Left cardiac atrium (tissue), 4 donors: ENCODE data around the gene COL5A1. TPM values are rescaled to one million over a fixed set of nuclear protein-coding genes. Genes with fewer than 3 reads are reported as not detected.

Experiments
- ATAC-seq, 2 donors: fragments of 200-7000 bp; cut with Tn5 transposase; one replicate each; pipeline ENCODE4 v1.9.1; 2020; ENCODE audit warnings: mild to moderate bottlenecking in 2 of 2, moderate library complexity in 2 of 2
- DNase-seq: peaks from one replicate; pipeline ENCODE4 v3.0.0-alpha.2; 2020
- intact Hi-C, 2 donors: fragments of 100-400 bp; cut with DNase I; formaldehyde crosslinking; loops; one replicate each; pipeline versions ENCODE4 v1.14.1 to v1.15.1; 2022 to 2023
- total RNA-seq, 2 donors: library from RNA; stranded (reverse); fragmentation: NEBNext Ultra II Directional; extraction: Animal tissue kit (Norgen Biotek cat#: 25700); gene quantifications; one replicate each; pipeline ENCODE4 v1.2.1, GENCODE V29; 2021
- donor health status: DM: no; HTN: yes; CAD: no.
- donor health status: DM: no; HTN: yes; CAD: no; lungs with severe emphysema.
- donor health status: DM: yes; HTN: yes; CAD: no.
- donor health status: Dilated cardiomyopathy.

The COL5A1 gene
- total RNA-seq, 2 donors from 2014 or later, result 29.8 to 35.2 TPM

GRCh38 chr9:134650431-134651190 lies 9.0 kb downstream of the COL5A1 start:
- ATAC-seq (no peak), DNase-seq (no peak)
- intact Hi-C loops, result no loop called here

- intact Hi-C loops, result no loop called here
- DNase-seq, result no peak
- no peak for ATAC-seq
Observed at GRCh38 chr9:134651226-134651905, 9.8 kb downstream of the COL5A1 start.

DNA sequence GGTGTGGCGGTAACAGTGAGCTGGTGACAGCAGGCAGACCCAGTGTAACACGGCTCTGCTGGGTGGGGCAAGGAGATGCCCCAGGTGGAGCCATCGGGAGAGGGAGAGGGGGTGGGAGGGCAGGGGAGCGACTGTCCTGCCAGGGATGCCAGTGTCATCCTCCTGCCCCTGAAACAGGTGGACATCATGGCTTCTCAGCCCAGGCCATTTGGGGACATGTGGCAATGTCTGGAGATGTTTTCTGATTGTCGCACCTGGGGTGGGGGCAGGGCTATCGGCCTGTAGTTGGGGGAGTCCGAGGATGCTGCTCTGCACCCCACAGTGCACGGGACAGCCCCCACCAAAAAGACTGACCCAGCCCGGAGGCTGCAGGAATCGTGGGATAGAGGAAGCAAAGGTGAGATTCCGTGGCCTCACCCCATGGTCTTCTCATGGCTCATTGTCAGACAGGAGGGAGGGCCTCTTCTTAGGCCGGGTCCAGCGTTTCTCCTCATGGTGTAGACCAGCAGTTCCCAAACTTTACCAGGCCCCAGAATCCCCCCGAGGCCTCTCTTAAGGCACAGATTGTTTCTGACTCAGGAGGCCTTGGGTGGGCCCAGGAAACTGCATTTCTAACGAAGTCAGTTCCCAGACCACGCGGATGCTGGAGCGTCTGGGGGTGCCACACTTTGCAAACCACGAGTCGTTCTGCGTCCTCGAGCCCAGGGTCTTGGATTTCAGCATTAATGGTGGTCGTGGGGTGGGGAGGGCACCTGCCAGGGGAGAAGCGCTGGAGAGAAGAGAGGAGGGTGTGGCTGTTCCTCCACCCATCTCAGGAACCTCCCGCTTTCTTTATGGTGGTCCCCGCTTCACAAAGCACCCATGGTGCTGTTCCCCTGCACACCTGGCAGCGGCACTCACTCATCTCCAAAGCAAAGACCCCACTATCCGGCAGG lies 11.0 kb downstream of the COL5A1 start:
- intact Hi-C loops, result no loop called here
- no peak for ATAC-seq
- no peak for DNase-seq

DNA sequence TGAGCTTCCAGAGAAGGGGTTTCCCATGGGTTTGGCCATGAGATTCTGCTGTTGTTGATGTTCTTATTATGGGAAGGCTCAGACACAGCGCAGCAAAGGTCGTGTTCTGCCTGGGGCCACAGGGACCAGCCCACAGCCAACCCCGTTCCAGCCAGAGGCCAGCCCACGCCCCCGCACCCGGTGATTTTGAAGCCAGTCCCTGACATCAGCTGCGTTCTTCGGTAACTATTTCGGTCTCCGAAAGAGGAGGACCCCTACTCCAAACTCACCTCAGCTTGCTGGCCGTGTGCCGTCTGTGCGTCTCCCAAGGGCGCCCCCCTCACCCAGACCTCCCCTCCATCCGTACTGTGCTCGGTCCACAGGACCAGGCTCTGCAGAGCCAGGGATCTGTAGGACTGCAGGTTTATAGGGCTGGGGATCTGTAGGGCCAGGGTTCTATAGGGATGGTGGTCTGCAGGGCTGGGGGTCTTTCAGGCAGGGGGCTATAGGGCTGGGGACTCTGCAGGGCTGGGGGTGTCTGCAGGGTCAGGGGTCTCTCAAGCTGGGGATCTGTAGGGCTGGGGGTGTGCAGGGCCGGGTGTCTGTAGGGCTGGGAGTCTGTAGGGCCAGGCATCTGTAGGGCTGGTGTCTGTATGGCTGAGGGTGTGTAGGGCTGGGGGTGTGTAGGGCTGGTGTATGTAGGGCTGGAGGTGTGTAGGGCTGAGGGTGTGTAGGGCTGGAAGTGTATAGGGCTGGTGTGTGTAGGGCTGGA lies 11.8 kb downstream of the COL5A1 start:
- intact Hi-C loops, result no loop called here
- peak in 1 of 2 donors; percentile 6 for ATAC-seq
- DNase-seq, result no peak

GRCh38 chr9:134655101-134655500 lies 13.5 kb downstream of the COL5A1 start:
- ATAC-seq, result no peak
- DNase-seq, result no peak
- intact Hi-C loops, result no loop called here

GRCh38 chr9:134655586-134656333 lies 14.2 kb downstream of the COL5A1 start:
- no peak for ATAC-seq
- intact Hi-C loops, result no loop called here
- no peak for DNase-seq

- intact Hi-C loops, result no loop called here
Observed at GRCh38 chr9:134656334-134657006, 14.9 kb downstream of the COL5A1 start.

DNA sequence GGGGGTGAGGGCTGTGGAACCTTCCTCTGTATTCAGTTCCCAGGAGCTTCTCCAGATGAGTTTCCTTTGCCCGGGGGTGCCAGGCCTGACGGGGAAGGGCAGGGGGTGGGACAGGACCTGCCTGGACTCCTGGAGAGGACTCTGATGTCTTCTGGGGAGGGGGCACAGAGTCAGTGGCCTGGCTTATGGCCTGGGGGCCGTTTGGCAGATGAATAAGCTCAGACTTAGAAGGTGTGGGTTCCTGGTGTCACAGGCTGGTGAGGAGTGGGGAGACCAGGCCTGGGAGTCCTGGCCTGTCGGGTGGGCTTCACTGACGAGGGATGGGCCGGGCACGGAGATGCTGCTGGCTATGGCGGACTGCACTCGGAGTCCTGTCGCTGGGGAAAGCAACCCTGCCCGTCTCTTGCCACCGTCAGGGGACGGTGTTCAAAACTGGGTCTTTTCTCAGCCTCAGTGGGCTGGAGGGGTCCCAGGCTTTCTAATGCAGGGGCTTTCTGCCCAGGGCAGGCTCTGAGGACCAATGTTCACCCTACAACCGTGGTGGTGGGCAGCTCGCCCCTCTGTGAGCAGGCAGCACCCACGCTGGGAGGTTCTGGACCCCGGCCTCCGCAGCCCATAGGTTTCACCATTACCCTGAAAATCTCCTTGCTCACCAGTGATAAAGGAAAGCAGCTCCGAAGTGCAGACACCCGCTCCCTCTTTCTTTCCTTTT lies 16.2 kb downstream of the COL5A1 start:
- no peak for DNase-seq
- no peak for ATAC-seq
- intact Hi-C loops, result no loop called here

More at GRCh38 chr9:134656334-134657006, 14.9 kb downstream of the COL5A1 start:
- ATAC-seq (no peak), DNase-seq (no peak)

DNA sequence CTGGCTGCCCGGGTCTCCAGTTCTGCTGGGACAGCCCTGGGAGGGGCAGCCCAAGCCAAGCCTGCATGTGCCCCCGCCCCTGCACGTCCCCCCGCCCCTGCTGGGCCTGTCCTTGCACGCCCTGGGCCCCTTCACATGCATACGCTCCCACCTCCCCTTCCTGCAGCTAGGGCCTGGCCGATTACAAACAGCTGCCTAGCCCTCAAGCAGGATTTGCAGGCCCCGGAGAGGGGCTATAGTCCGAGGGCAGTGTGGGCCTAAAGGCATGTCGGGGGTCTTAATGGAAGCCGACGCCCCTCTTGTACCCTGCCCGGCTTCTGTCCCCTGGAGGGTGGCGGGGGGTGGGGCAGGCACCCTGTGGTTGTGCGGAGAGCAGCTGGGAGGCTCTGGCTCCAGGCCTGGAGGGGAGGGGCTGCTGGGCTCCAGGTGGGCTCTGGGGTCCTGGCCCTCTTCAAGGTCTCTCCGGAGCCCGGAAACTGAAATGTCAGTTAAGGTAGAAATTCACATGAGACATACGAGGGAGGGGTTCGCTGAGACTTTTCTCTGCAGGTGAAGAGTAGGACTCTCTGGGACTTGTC lies 16.9 kb downstream of the COL5A1 start:
- ATAC-seq (no peak), DNase-seq (no peak)

GRCh38 chr9:134659688-134660131 lies 18.1 kb downstream of the COL5A1 start:
- no peak for ATAC-seq
- DNase-seq, result no peak
- intact Hi-C loops, result no loop called here

More for the DNA sequence above, 16.9 kb downstream of the COL5A1 start:
- intact Hi-C loops, result no loop called here

- no peak for DNase-seq
- intact Hi-C loops, result no loop called here
- no peak for ATAC-seq
Observed at GRCh38 chr9:134660407-134660806, 18.8 kb downstream of the COL5A1 start.

GRCh38 chr9:134661299-134661698 lies 19.7 kb downstream of the COL5A1 start:
- intact Hi-C loops, result no loop called here
- peak in 1 of 2 donors; percentile 8 for ATAC-seq
- DNase-seq, result no peak

DNA sequence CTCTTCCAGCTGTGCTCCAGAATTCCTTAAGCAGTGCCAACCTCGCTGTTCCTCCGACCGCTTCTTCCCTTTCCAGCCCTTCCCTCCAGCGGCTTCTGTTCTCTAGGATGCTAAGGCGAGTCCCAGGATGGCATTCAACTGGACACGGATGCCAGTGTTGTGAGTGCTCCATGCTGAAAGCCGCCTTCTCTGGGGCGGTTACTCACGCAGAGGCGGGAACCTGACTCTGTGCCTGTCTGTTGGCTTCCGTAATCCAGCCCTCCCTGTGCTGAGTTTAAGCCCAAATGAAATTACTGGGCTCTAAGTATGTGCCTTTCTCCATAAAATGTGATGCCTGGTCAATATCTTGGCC lies 20.2 kb downstream of the COL5A1 start:
- intact Hi-C loops, result no loop called here
- ATAC-seq (peak; percentile 70 to 82), DNase-seq (no peak)

DNA sequence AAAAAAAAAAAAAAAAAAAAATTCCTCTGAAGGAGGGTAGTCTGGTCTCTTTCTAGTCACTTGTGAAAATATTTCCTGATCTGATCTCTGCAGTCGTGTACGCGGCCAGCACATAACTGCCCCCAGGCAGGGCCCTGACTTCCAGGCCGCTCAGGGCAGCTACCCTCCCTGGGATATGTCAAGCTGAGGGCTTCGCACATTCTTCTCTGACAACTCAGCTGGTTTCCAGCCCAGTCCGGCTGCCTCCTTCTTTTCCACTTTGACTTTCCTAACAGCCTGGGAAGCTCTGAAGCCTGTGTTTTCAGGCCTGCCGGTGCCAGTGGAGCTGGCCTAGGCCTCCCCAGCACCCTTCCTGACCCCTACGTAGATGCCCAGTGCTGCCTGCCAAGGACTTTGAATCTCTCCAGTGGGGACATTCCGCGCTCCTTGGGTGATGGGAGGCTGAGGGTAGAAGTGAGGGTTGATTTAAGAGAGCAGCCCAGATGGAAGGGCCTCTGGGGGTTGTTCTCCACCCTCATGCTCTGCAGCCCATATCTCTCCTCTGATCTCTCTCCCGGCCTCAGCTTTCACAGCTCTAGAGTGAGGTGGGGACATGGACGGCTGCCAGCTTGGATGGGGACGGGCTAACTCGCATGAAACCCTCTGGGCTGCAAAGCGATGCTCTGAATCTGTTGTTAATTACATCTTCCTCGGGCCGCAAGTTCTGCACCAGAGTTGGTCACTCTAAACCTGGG lies 20.7 kb downstream of the COL5A1 start:
- intact Hi-C loops, result no loop called here

GRCh38 chr9:134663084-134663483 lies 21.5 kb downstream of the COL5A1 start:
- ATAC-seq, result no peak
- intact Hi-C loops, result no loop called here
- DNase-seq, result no peak

More for the DNA sequence above, 20.7 kb downstream of the COL5A1 start:
- peak; percentile 90 to 91 for ATAC-seq
- DNase-seq, result peak; percentile 66

DNA sequence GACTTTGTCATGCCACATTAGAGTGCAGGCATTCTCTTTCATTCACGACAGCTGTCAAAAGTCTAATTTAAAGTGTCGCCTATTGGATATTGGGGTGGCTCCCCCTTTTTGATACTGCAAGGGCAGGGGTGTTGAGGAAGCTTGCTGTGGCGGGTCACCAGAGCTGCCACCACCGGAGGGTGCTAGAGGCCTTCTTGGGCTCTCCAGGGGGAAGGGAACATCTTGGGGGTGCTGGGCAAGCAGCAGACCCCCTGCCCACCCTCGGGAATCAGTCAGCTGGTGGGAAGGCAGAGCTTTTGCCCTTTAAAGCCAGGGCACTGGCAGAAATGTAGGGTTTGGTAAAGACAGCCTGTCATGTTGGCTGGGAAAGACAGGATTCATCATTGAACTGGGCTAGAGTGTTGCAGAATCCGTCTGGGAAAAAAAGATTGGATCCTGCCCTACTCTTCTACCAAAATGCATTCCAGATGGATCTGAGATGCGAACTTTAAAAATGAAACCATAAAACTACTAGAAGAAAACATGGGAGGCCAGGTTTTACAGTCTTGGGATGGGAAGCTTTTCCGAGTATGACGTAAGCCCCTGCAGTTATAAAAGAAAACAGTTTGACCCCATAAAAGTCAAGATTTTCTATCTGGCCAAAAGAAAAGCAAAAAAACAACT lies 22.3 kb downstream of the COL5A1 start:
- DNase-seq (no peak), ATAC-seq (no peak)
- intact Hi-C loops, result no loop called here
